ENCODE results near the gene JAK1.

JAK1 gene

GRCh38 chr1:64896551-64896950, 69.8 kb downstream of the JAK1 start:
- TF ChIP-seq ZFX (IDR thresholded peaks at IDR 0.05; ENCODE audit: borderline replicate concordance), result no peak
- TF ChIP-seq CTCF (IDR thresholded peaks at IDR 0.05), result no peak
- H3K27ac ChIP-seq, result no peak overlapping the region

GRCh38 chr1:64895500-64895899, 70.8 kb downstream of the JAK1 start:
- H3K27ac ChIP-seq, result no peak overlapping the region
- no peak for TF ChIP-seq ZFX (IDR thresholded peaks at IDR 0.05; ENCODE audit: borderline replicate concordance)
- no peak for TF ChIP-seq CTCF (IDR thresholded peaks at IDR 0.05)

- TF ChIP-seq ZFX (IDR thresholded peaks at IDR 0.05; ENCODE audit: borderline replicate concordance) (no peak), CTCF (IDR thresholded peaks at IDR 0.05) (no peak)
- H3K27ac ChIP-seq, result no peak overlapping the region
Measured at GRCh38 chr1:64894438-64895196, 71.7 kb downstream of the JAK1 start.

DNA sequence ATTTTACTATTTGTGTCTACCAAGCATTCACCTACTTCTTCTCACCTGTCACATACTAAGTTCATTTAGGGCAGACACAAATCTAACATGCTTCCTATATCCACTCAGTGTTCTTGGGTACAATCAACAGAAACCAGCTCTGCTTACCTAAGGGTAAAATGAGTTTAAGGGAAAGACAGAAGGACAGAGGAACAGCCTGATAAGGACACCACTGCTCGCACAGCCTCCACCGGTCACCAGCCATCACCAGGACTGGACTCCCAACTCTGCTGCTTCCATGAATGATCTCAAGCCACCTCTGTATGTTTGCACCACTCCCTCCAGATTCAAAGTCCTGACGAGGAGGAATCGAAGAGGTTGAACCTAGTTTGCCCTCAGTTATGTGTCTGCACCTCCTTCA, 72.4 kb downstream of the JAK1 start:
- TF ChIP-seq CTCF (IDR thresholded peaks at IDR 0.05) (no peak), ZFX (IDR thresholded peaks at IDR 0.05; ENCODE audit: borderline replicate concordance) (no peak)
- no peak overlapping the region for H3K27ac ChIP-seq

DNA sequence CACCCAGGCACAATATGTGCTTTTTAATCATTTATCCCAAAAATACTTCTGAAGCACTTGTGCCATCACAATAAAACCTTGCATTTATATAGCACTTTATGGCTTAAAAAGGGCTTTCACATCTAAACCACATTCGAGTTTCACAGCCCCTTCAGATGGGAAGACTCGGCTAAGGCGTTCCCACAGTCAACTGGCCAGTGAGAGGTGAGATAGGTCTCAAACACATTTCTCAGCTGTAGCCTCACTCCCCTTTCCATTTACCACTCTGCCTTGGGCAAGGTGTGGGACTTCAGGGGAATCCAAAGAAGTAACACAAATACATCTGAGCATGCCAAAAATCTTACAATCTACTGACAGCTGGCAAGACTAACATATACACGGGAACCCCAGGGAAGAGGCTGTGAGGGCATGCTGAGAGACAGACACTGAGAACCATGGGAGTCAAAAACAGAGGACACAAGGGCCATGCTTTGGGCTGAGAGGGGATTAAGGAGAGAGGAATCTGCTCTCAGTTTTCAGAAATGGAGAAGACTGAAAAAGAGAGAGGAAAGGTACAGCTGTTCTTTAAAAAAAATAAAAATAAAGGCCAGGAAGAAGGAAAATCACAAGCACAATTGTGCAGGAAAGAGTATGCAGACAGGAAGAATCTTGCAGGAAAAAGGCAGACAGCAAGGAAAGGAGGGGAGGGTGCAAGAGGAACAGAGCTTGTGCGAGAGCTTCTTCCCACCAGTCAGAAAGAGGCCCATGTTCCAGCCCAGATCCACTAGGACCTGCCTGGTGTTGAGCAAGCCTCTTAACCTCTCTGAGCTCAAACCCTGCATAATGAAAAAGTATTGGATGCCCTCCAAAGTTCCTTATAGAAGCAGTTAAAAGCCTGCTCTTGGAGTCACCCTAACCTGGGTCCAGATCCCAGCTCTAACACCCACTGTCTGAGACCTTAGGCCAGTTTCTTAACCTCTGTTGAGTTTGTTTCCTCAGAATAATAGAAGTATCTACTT, 73.5 kb downstream of the JAK1 start:
- TF ChIP-seq CTCF (IDR thresholded peaks at IDR 0.05), result no peak
- TF ChIP-seq ZFX (IDR thresholded peaks at IDR 0.05; ENCODE audit: borderline replicate concordance), result no peak
- no peak overlapping the region for H3K27ac ChIP-seq

DNA sequence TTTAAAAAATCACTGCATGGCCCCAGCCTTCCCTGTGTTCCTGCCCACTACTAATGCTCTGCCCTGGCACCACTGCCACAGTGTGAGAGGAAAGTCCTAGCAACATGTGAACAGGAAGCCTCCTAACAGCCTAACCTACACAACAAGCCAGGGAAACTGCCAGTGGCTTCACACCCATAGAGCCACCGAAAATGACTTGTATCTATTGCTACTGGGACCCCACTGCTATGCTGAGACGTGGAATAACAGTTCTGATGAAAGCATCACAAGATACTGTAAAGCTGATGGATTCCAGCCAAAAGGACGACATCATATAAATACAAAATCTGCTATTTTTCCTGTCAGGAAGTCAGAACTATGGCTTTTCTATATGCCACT, 74.9 kb downstream of the JAK1 start:
- TF ChIP-seq ZFX (IDR thresholded peaks at IDR 0.05; ENCODE audit: borderline replicate concordance) (no peak), CTCF (IDR thresholded peaks at IDR 0.05) (no peak)
- no peak overlapping the region for H3K27ac ChIP-seq

Data from 22Rv1 (cell line).